HG02943 (cell line): ENCODE measurements around the gene TSC2.
"Not testable (repeated sequence)": the region's sequence is repeated elsewhere in the genome, so short reads cannot be mapped to it uniquely, and the experiment has no call there.

Experiments used
- ATAC-seq: cut with Tn5 transposase; IDR thresholded peaks from one replicate; pipeline ENCODE4 v1.9.1; 2021; ENCODE audit warnings: mild to moderate bottlenecking, low read depth, moderate library complexity; ENCODE audit not compliant: unreplicated experiment

TSC2 gene

DNA sequence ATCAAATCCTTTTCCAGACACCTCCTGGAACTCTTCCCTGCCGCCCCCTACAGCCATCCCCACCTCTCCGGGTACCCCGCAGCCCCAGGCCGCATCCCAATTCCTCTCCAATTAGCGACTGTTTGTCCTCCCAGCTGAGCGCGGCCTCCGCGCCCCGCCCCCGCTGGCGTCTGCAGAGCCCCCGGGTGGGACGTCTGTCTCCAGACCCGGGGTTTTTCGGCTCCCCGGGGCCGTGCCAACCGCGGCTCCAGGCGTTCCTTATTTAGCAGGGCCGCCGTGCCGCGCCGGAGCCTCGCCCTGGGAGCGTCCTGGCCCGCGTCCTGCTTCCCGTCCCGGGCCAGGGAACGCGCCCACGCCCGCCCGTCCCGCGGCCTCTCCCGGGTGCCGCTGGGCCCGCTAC lies 87.3 kb downstream of the TSC2 start:
- not testable (repeated sequence) for ATAC-seq

DNA sequence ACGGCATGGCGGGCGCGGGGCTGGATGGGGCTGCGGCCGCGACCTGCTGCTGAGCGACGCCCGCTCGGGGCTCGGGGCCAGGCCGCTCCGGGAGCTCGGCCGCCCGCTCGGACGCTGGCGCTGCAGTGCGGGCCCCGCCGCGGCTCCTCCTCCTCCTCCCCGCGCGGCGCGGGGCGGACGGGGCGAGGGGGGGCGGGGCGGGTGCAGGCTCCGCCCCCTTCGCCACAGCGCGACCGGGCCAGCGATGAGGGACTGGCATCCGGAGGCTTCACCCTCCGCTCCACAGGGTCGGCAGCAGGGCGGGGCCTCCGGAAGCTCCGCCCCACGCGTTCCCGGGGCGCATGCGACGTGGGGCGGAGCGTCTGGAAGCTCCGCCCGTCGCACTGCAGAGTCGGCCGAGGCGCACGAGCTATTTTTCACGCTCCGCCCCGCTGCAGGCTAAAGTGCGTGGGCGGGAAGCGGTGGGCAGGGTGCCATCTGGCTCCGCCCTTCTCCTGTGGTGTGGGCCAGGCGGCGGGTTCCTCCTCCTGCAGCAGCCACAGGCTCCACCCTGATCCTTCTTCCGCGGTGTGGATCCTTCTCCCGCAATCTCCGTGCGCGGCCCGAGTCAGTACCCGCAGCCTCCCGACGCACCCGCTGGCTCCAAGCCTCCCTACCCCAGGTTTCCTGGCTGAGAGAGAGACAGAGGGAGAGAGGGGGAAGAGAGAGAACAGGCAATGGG lies 88.1 kb downstream of the TSC2 start, which contains the start of gene PKD1:
Gene PKD1 (minus strand): TSS at position 129 of the 721 bp plus-strand sequence. CDS start 209 bp downstream, outside the sequence.
- ATAC-seq = not testable (repeated sequence)
